ENCODE data around the gene WDCP.

WDCP gene

GRCh38 chr2:24040511-24040910 lies 6.7 kb downstream of the WDCP start:
- Histone ChIP-seq H3K79me2 (peaks cover 6% of the 10 kb centered on the region), H3K4me3 (ENCODE audit: low read depth, low read length) (no peak overlapping the region), H3K4me2 (ENCODE audit: low read length) (no peak overlapping the region), H2AFZ (no peak overlapping the region), H3K27me3 (ENCODE audit: control insufficient read depth, insufficient read depth, low read length) (no peaks in the 10 kb centered on the region), H3K36me3 (ENCODE audit: control insufficient read depth, insufficient read depth, low read length) (no peaks in the 10 kb centered on the region), H3K9me3 (ENCODE audit: control insufficient read depth, low read length) (no peaks in the 10 kb centered on the region), H3K9ac (no peak overlapping the region), H3K4me1 (no peaks in the 10 kb centered on the region), H3K27ac (no peak overlapping the region)
- TF ChIP-seq, protein P1, sequence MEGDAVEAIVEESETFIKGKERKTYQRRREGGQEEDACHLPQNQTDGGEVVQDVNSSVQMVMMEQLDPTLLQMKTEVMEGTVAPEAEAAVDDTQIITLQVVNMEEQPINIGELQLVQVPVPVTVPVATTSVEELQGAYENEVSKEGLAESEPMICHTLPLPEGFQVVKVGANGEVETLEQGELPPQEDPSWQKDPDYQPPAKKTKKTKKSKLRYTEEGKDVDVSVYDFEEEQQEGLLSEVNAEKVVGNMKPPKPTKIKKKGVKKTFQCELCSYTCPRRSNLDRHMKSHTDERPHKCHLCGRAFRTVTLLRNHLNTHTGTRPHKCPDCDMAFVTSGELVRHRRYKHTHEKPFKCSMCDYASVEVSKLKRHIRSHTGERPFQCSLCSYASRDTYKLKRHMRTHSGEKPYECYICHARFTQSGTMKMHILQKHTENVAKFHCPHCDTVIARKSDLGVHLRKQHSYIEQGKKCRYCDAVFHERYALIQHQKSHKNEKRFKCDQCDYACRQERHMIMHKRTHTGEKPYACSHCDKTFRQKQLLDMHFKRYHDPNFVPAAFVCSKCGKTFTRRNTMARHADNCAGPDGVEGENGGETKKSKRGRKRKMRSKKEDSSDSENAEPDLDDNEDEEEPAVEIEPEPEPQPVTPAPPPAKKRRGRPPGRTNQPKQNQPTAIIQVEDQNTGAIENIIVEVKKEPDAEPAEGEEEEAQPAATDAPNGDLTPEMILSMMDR (IDR thresholded peaks at IDR 0.05): no peak

- Histone ChIP-seq H3K9me3 (ENCODE audit: control insufficient read depth, low read length) (no peaks in the 10 kb centered on the region), H3K9ac (no peak overlapping the region), H3K4me3 (ENCODE audit: low read depth, low read length) (no peak overlapping the region), H3K27ac (no peak overlapping the region), H3K79me2 (peaks cover 6% of the 10 kb centered on the region), H3K4me2 (ENCODE audit: low read length) (no peak overlapping the region), H3K27me3 (ENCODE audit: control insufficient read depth, insufficient read depth, low read length) (no peaks in the 10 kb centered on the region), H2AFZ (no peak overlapping the region), H3K4me1 (no peaks in the 10 kb centered on the region), H3K36me3 (ENCODE audit: control insufficient read depth, insufficient read depth, low read length) (no peaks in the 10 kb centered on the region)
- TF ChIP-seq, protein P1 (IDR thresholded peaks at IDR 0.05): no peak
Measured at GRCh38 chr2:24038786-24039499, 8.2 kb downstream of the WDCP start.

DNA sequence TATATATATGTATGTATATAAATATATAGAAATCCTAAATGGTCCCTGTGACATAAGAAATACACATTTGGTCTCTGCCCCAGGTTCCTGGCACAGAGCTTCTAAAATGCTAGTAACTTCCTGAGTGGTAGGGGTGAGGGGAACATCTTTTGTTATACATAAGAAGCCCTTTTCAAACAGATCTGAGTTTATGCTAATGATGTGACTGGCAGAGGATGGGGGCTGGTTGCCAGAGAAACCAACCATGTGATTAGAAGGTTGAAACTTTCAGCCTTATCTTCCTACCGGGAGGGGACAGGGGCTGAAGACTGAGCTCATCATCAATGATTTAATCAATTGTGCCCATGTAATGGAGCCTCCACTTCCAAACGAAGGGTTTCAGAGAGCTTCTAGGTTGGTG lies 21.0 kb downstream of the WDCP start:
- Histone ChIP-seq H3K4me1 (no peaks in the 10 kb centered on the region), H3K9ac (no peak overlapping the region), H3K36me3 (ENCODE audit: control insufficient read depth, insufficient read depth, low read length) (no peaks in the 10 kb centered on the region), H3K4me3 (ENCODE audit: low read depth, low read length) (no peak overlapping the region), H3K9me3 (ENCODE audit: control insufficient read depth, low read length) (no peaks in the 10 kb centered on the region), H3K27me3 (ENCODE audit: control insufficient read depth, insufficient read depth, low read length) (no peaks in the 10 kb centered on the region), H3K27ac (no peak overlapping the region), H2AFZ (no peak overlapping the region), H3K79me2 (no peaks in the 10 kb centered on the region), H3K4me2 (ENCODE audit: low read length) (no peak overlapping the region)
- TF ChIP-seq, protein P1 (IDR thresholded peaks at IDR 0.05): no peak

DNA sequence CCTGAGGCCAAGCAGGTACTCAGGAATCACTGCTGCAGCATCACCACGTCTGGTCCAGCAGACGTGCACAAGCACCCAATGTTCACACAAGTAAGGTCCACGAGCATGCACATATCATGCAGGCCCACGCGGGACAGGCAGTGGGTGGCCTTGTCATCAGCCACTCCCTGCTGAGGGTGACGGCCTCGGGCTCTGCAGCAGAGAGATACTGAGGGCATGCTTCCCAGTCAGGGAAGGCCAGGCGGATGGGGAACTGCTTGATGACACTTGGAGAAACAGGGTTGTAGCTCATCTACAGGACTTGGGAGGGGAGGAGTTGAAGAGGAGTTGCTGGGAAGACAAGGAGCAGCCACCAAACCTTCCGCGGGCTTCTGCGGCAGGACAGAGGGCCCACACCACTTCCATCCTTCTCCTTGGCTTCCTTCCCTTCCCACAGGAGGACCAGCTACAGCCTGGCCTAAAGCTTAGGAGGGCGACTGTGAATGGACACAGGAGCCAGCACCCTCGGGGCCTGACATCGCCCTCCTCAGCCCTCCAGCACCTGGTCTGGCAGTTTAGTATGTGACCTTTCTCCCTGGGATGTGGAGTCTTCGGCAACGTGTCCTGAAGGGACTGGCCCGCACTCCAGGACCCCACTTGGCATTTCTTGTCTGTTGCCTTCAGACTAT lies 22.1 kb downstream of the WDCP start:
- H3K79me2 ChIP-seq: no peaks in the 10 kb centered on the region
- H3K9ac ChIP-seq: no peak overlapping the region
- H3K27me3 ChIP-seq (ENCODE audit: control insufficient read depth, insufficient read depth, low read length): no peaks in the 10 kb centered on the region
- no peak overlapping the region for H2AFZ ChIP-seq
- H3K27ac ChIP-seq: no peak overlapping the region
- H3K9me3 ChIP-seq (ENCODE audit: control insufficient read depth, low read length): no peaks in the 10 kb centered on the region
- H3K4me3 ChIP-seq (ENCODE audit: low read depth, low read length): no peak overlapping the region
- H3K4me1 ChIP-seq: no peaks in the 10 kb centered on the region
- no peaks in the 10 kb centered on the region for H3K36me3 ChIP-seq (ENCODE audit: control insufficient read depth, insufficient read depth, low read length)
- no peak overlapping the region for H3K4me2 ChIP-seq (ENCODE audit: low read length)
- TF ChIP-seq, protein P1 (IDR thresholded peaks at IDR 0.05): no peak

Measured in parathyroid adenoma (tissue), 2 donors.